HG03558 (cell line): ENCODE data around the gene EIF1AX.
A peak's percentile ranks its signal among the peaks of the same experiment; 100 is the strongest.
"Not testable (repeated sequence)": the region's sequence is repeated elsewhere in the genome, so short reads cannot be mapped to it uniquely, and the experiment has no call there.

Experiments used
- ATAC-seq: cut with Tn5 transposase; IDR thresholded peaks from one replicate; pipeline ENCODE4 v1.9.1; 2021; ENCODE audit warnings: moderate number of reproducible peaks; ENCODE audit not compliant: unreplicated experiment; ENCODE audit errors: extremely low read depth

EIF1AX gene, protein sequence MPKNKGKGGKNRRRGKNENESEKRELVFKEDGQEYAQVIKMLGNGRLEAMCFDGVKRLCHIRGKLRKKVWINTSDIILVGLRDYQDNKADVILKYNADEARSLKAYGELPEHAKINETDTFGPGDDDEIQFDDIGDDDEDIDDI

DNA sequence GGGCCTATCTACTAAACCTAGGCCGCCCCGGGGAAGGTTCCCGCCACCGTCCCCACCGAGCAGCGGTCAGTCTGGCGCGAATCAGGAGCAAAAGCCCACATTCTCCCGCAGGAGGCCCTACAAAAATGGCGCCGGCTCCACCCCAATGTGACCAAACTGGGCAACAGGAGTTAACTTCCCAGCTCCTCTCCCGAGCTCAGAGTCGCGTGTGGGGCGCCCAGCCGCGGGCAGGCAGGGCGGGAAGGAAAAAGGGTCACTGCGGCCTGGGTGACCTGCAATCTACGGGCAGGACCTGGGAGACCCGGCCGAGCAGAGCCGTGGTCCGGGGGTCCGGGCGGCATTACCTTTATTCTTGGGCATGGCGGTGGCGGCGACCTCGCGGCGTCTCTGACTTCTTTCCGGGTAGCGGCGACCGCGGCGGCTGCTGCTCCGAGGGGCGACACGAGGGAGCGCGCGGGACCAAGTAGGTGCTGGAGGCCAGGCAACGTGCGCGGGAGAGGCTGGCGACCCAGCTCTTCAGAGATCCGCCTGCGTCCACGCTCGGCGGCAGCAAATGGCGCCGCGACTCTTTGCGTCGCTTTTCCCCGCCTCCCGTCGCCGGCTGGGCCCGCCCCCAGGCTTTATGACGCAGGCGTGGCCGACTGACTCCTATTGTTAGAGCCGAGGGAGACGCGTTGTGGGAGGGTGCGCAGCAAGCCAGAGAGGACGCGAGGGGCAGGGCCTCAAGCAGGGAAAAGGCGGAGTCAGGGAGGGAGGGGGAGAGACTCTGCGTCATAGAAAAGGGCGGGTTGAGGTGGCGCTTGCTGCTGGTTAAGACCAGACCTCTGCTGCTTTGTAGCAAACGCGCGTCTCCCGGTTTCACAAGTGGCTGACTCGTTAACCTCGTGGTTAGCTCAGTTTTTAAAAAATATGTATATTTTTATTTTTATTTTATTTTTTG lies at the start of gene EIF1AX:
TSS of gene EIF1AX (minus strand) at position 558 of the 940 bp plus-strand sequence. CDS start at position 360, 198 bp downstream.
- peak; percentile 99 for ATAC-seq

- ATAC-seq = no peak
These were observed 47.5 kb upstream of the EIF1AX start for GRCh38 chrX:20189171-20189570.

DNA sequence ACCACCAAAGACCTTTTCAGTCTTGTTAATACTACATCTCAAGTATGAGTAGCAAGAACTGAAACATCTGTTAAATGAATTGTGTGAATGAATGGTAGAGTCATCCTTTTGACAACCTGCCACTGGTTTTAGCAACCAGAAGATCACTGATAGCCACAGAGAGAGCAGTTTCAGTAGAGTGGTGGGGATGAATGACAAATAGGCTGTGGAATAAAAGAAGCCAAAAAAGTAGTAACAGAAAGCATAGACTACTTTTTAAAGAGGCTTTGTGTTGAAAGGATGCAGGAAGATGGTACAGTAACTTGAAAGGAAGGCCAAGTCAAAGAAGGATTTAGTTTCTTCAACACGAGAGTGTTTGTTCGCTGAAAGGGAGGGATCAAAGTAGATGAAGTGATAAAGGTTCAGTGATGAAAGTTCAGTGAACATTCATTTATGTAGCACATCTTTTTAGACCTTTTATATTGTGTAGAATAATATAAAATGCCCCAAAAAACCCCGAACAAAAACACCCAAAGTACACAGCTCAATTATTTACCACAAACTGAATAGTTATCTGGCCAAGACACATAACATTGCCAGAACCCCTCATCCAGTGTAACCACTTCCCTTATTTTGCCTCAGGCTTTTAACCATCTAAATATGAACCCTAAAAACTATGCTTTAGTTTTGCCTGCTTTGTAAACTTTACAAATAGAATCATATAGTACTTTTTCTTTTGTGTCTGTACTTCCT lies 40.1 kb upstream of the EIF1AX start:
- no peak for ATAC-seq

GRCh38 chrX:20177093-20177492 lies 35.5 kb upstream of the EIF1AX start:
- ATAC-seq = no peak

- ATAC-seq = no peak
These were observed 32.2 kb upstream of the EIF1AX start for GRCh38 chrX:20173856-20174255.

DNA sequence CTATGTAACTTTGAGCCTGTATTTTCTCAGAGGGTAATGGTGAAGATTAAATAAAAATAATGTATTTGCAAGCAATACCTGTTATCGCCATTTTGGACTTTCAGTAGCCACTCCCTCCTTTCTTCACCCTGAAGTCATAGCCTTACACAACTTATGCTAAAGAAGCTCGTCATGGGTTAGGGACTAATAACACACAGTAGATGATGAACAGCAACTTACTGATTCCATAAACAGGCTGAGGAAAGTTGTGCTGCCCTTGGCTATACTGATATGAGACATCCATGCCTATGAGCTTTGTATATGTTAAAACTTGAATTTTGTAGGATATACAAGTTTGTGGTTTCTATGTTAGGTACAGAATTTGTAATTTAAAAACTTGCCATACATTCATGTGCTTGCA lies 31.7 kb upstream of the EIF1AX start:
- no peak for ATAC-seq

GRCh38 chrX:20171887-20172286 lies 30.2 kb upstream of the EIF1AX start:
- no peak for ATAC-seq

- not testable (repeated sequence) for ATAC-seq
These were observed 20.9 kb upstream of the EIF1AX start for GRCh38 chrX:20162516-20162915.

DNA sequence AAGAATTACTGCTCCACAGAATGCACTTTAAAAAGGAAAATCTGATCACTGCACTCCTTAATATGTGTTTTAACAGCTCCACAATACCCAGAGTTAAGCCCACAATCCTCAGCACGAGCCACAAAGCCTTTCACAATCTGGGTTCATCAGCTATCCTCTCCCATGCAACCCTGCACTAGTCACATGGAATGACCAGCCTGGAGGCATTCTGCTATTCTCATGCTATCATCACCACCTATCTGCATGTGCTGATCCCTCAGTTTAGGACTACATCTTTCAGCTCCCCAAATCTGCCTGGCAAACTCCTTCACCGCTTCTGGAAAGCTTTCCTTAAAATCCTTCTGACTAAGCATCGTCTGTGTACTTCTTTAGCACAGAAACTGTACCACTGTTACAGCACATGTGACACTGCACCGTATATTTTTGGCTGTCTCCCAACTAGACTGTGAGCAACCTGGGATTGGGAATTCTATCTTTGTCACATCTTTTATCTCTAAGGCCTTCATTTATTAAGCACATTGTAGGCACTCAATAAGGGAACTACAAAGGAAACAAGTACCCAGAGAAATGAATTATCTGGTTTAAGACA lies 18.3 kb upstream of the EIF1AX start:
- no peak for ATAC-seq

DNA sequence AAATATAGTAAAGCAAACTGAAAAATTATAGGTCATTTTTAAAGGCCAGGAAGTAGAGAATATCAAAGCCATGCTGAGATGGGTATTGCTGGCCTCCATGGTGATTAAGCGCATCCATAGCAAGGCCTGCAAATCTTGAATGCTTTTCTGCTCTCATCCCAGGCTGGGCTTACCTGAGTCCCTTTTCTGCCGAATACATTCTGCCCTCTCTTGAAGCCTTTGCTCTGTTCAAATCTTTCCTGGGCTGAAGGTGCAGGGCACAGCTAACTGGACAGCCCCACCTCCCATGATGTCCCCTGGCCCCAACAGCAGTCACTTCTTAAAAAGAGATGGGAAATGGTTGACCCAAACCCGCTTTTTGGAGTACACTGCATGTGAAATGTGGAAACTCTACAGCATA lies 10.1 kb upstream of the EIF1AX start:
- ATAC-seq = no peak

DNA sequence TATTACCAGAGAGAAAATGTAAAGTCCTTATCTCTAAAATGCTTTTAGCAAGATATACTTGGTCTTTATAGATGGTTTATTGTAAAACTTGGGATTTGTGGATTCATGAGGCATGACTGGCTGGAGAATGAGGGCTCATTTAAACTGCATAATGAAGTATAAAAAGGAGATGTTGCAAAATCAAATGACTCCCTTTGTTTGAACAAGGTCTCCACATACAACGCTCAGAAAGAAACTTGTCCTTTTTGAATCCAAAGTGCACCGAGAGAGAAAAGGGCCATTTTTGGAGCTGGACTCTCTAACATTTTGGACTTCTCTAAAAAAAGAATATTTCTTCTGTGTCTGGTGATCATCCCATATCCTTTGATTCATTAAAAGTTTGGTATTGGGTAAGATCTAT lies 7.7 kb upstream of the EIF1AX start:
- ATAC-seq = no peak

DNA sequence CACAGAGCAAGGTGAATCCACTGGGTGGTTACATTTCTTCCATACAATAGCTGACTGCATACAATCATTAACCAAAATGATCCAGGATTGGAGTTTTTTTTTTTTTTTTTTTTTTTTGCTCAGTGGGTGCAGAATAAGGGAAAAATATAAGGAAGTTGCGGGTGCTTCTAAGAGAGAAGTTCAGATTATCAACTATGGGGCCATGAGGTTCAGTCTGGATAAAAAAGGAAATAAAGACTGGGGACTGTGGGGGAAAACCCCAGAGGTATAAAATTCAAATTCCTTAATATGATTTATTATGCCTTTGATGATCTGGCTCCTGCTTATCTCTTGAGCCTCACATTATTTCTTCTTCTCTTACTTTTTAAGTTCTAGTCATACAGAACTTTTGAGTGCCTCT lies 5.9 kb upstream of the EIF1AX start:
- no peak for ATAC-seq

- no peak for ATAC-seq
These were observed 2.9 kb upstream of the EIF1AX start for GRCh38 chrX:20144491-20144890.

DNA sequence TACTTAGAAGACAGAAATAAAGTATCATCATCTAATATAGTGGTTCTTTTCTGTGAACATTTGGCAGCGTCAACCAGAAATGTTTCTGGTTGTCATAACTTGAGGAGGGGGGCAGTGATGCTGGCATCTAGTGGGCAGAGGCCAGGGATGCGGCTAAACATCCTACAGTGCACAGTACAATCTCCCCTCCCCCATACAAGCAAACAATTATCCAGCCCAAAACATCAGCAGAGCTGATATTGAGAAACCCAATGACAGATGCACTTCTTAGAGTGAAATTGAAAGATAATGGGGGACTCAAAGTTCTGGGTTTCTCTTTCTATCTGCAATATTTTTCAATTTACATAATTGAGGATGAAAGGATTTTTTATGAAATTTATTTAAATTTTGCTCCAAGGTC lies 1.9 kb upstream of the EIF1AX start:
- no peak for ATAC-seq

- ATAC-seq = no peak
These were observed 1.5 kb upstream of the EIF1AX start for GRCh38 chrX:20143111-20143510.

- no peak for ATAC-seq
These were observed 1.2 kb downstream of the EIF1AX start for GRCh38 chrX:20140420-20140819.

DNA sequence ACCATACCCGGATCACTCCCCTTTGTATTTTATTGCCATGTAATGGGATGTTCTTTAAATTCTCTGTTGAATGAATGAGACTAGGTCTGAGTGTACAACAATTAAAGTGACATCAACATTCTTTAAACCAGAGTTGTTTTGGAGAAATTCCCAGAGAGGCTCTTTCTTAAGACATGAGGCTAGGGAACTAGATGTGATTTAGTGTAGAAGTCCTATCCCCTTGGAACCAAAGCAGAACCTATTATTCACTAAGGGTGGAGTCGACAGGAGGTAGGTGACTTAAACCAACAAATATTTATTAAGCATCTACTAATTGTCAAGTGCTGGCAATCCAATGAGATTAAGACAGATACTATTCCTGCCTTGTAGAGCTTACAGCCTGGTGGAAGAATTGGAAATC lies 1.7 kb downstream of the EIF1AX start:
- no peak for ATAC-seq

- ATAC-seq = no peak
These were observed 5.7 kb downstream of the EIF1AX start for GRCh38 chrX:20135944-20136343.

GRCh38 chrX:20132666-20133065 lies 9.0 kb downstream of the EIF1AX start:
- ATAC-seq = no peak

DNA sequence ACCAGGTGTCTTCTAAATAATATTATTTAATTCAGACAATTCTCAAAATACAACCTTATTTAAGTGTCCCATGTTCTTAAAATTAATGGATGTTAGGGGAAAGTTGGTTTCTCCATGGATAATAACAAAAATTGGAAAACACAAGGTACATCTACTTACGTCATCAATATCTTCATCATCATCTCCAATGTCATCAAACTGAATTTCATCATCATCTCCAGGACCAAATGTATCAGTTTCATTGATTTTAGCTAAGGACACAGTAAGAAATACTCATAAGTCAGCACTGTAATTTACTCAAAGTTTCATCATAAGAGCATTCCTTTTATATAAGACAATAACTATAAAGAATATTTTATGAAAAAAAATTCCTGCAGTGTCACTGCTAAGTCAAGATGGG lies 11.3 kb downstream of the EIF1AX start:
- no peak for ATAC-seq

GRCh38 chrX:20129547-20129946 lies 12.1 kb downstream of the EIF1AX start:
- no peak for ATAC-seq
